MM.1S (cell line): ENCODE results near the gene ZMIZ2.

Experiments used
- EZH2 ChIP-seq: fragments of 300-600 bp; sonication (generic); optimal IDR thresholded peaks from 2 replicates; pipeline ENCODE3; 2017; ENCODE audit warnings: low read depth, mild to moderate bottlenecking, antibody characterized with exemption, low read length, mixed read lengths
- TF ChIP-seq, protein P1 (sequence below): fragments of 300-600 bp; sonication (generic); IDR thresholded peaks from 2 replicates; pipeline ENCODE4 v1.5.1; 2016; ENCODE audit warnings: antibody characterized with exemption, low read length, mixed read lengths

DNA sequence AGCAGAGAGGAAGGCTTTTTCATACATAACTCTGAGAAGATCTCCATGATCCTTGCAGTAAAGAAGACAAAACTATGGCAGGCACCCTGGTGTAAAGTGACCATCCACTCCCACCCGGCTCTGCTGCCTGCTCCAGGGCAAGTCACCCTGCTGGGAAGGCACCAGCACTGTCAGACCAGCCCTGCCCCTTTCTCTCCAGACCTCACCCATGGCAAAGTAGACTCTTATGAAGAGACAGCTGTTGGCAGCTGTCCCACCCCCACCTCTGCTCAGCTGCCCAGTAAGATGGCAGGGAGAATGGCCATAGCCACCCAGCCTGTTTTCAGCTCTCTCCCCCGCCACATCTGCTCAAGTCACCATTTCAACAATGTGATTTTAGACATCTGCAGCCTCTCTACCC is 8.6 kb upstream of the ZMIZ2 start:
- TF ChIP-seq, protein P1, sequence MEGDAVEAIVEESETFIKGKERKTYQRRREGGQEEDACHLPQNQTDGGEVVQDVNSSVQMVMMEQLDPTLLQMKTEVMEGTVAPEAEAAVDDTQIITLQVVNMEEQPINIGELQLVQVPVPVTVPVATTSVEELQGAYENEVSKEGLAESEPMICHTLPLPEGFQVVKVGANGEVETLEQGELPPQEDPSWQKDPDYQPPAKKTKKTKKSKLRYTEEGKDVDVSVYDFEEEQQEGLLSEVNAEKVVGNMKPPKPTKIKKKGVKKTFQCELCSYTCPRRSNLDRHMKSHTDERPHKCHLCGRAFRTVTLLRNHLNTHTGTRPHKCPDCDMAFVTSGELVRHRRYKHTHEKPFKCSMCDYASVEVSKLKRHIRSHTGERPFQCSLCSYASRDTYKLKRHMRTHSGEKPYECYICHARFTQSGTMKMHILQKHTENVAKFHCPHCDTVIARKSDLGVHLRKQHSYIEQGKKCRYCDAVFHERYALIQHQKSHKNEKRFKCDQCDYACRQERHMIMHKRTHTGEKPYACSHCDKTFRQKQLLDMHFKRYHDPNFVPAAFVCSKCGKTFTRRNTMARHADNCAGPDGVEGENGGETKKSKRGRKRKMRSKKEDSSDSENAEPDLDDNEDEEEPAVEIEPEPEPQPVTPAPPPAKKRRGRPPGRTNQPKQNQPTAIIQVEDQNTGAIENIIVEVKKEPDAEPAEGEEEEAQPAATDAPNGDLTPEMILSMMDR = no peak
- TF ChIP-seq EZH2 = no peak
